A549 (cell line): ENCODE results near the gene NEBL. TPM values are rescaled to one million over a fixed set of nuclear protein-coding genes. Genes with fewer than 3 reads are reported as not detected.

Source experiments
- ATAC-seq, 2 experiments: fragments of 200-7000 bp in 1 of 2; fragments of >200 bp in 1 of 2; cut with Nextera tagmentation in 1 of 2; cut with Tn5 transposase in 1 of 2; 3 replicates each; pipeline versions ENCODE4 v1.8.0 to v1.9.1; 2018 to 2020; ENCODE audit warnings: mild to moderate bottlenecking in 1 of 2, moderate library complexity in 1 of 2
- CTCF ChIA-PET: fragments of 300-600 bp; sonication (Branson Sonifier 250); formaldehyde crosslinking; extraction: SDS; loops from one replicate; lab custom pipeline; 2021; ENCODE audit warnings: antibody characterized with exemption, inconsistent platforms; lab: Yijun Ruan, JAX
- POLR2A ChIA-PET: fragments of 350-600 bp; formaldehyde crosslinking; extraction: SDS; loops from one replicate; lab custom pipeline; 2021; ENCODE audit warnings: antibody characterized with exemption, inconsistent platforms; lab: Yijun Ruan, JAX
- DNase-seq, 2 experiments: peaks; one replicate each; pipeline versions ENCODE4 v3.0.0 to v3.0.0-alpha.2; 2011 to 2016; ENCODE audit warnings: low read depth in 1 of 2, low spot score in 1 of 2
- FAIRE-seq: peaks from 2 replicates; lab custom pipeline; 2011; peaks lifted over from hg19 to GRCh38; lab: Jason Lieb, UNC
- H3K27ac ChIP-seq, 2 experiments: fragments of >200 bp; sonication (Bioruptor Twin); formaldehyde crosslinking; 3 replicates each; pipeline ENCODE4 v1.5.1; 2016 to 2017
- H3K4me1 ChIP-seq: fragments of >200 bp; sonication (Bioruptor Twin); formaldehyde crosslinking; 3 replicates; pipeline ENCODE4 v1.6.1; 2016
- H3K4me2 ChIP-seq: fragments of >200 bp; sonication (Bioruptor Twin); formaldehyde crosslinking; 3 replicates; pipeline ENCODE4 v1.6.1; 2016
- H3K4me3 ChIP-seq: fragments of >200 bp; sonication (Bioruptor Twin); formaldehyde crosslinking; 3 replicates; pipeline ENCODE4 v1.5.1; 2016
- H3K9me3 ChIP-seq: fragments of >200 bp; sonication (Bioruptor Twin); formaldehyde crosslinking; 3 replicates; pipeline ENCODE4 v1.6.1; 2016
- BHLHE40 ChIP-seq: IDR thresholded peaks from 2 replicates; pipeline ENCODE4 v1.6.1; 2012; ENCODE audit warnings: low read depth, low read length, inconsistent platforms
- CBX2 ChIP-seq: fragments of 200-600 bp; sonication (generic); IDR thresholded peaks from 2 replicates; pipeline ENCODE4 v1.6.1; 2016; ENCODE audit warnings: low read depth, mild to moderate bottlenecking, borderline replicate concordance
- CBX8 ChIP-seq: fragments of 200-600 bp; sonication (generic); IDR thresholded peaks from 2 replicates; pipeline ENCODE4 v1.6.1; 2016
- CHD4 ChIP-seq: fragments of 200-600 bp; sonication (generic); IDR thresholded peaks from 2 replicates; pipeline ENCODE4 v1.6.1; 2016; ENCODE audit warnings: antibody characterized with exemption, mild to moderate bottlenecking, borderline replicate concordance
- EHMT2 ChIP-seq: fragments of 200-600 bp; sonication (generic); IDR thresholded peaks from 2 replicates; pipeline ENCODE4 v1.6.1; 2016; ENCODE audit warnings: antibody characterized with exemption, low read depth, mild to moderate bottlenecking, moderate library complexity
- EP300 ChIP-seq, 2 experiments: fragments of >200 bp; sonication (Bioruptor Twin); formaldehyde crosslinking; IDR thresholded peaks; 2 replicates in 1 of 2; 3 replicates in 1 of 2; pipeline ENCODE4 v1.6.1; 2016 to 2017
- FOSL2 ChIP-seq, 2 experiments: fragments of 450-650 bp in 1 of 2; fragments of >200 bp in 1 of 2; sonication (Bioruptor Twin) in 1 of 2; formaldehyde crosslinking; IDR thresholded peaks; 2 replicates each; pipeline versions ENCODE4 v1.5.0 to v1.6.1; 2016 to 2020; ENCODE audit warnings: mild to moderate bottlenecking in 1 of 2, moderate library complexity in 1 of 2
- HEYL ChIP-seq: fragments of 250-450 bp; sonication (Bioruptor Pico); IDR thresholded peaks from 2 replicates; pipeline ENCODE4 v1.8.0; 2021; ENCODE audit warnings: mild to moderate bottlenecking, moderate library complexity
- KDM1A ChIP-seq: fragments of 200-600 bp; sonication (generic); IDR thresholded peaks from 2 replicates; pipeline ENCODE4 v1.6.1; 2016; ENCODE audit warnings: low read depth, mild to moderate bottlenecking
- KDM5A ChIP-seq: fragments of 200-600 bp; sonication (generic); IDR thresholded peaks from 2 replicates; pipeline ENCODE4 v1.6.1; 2016; ENCODE audit warnings: antibody characterized with exemption, mild to moderate bottlenecking
- MAFK ChIP-seq: fragments of 450-650 bp; IDR thresholded peaks from 2 replicates; pipeline ENCODE4 v1.6.1; 2014; ENCODE audit not compliant: partially characterized antibody
- MAZ ChIP-seq: fragments of 150-350 bp; IDR thresholded peaks from 2 replicates; pipeline ENCODE4 v1.6.1; 2014; ENCODE audit warnings: antibody characterized with exemption, low read depth, low read length, borderline replicate concordance
- NPAS2 ChIP-seq: fragments of 250-450 bp; sonication (Bioruptor Pico); IDR thresholded peaks from 2 replicates; pipeline ENCODE4 v1.8.0; 2022; ENCODE audit warnings: mild to moderate bottlenecking, moderate library complexity, borderline replicate concordance
- NR3C1 ChIP-seq: fragments of >200 bp; sonication (Bioruptor Twin); formaldehyde crosslinking; IDR thresholded peaks from 3 replicates; pipeline ENCODE4 v1.6.1; 2017
- PHF8 ChIP-seq: fragments of 200-600 bp; sonication (generic); IDR thresholded peaks from 2 replicates; pipeline ENCODE4 v1.6.1; 2016; ENCODE audit warnings: low read depth, mild to moderate bottlenecking, antibody characterized with exemption, moderate library complexity, borderline replicate concordance
- POLR2A ChIP-seq: IDR thresholded peaks from 2 replicates; pipeline ENCODE4 v1.6.1; 2012; ENCODE audit warnings: mild to moderate bottlenecking, low read length
- RAD21 ChIP-seq, 2 experiments: fragments of >200 bp in 1 of 2; sonication (Bioruptor Twin) in 1 of 2; formaldehyde crosslinking in 1 of 2; IDR thresholded peaks in 1 of 2; conservative IDR thresholded peaks in 1 of 2; 2 replicates in 1 of 2; 3 replicates in 1 of 2; pipeline ENCODE4 v1.6.1; 2012 to 2018; ENCODE audit warnings: inconsistent platforms in 1 of 2
- RFX5 ChIP-seq: fragments of 450-650 bp; IDR thresholded peaks from 2 replicates; pipeline ENCODE4 v1.7.1; 2014; ENCODE audit warnings: antibody characterized with exemption, mild to moderate bottlenecking, moderate library complexity
- SMC3 ChIP-seq: fragments of >200 bp; sonication (Bioruptor Twin); formaldehyde crosslinking; IDR thresholded peaks from 3 replicates; pipeline ENCODE4 v1.6.1; 2018; ENCODE audit warnings: inconsistent platforms
- SREBF2 ChIP-seq: fragments of 450-650 bp; IDR thresholded peaks from 2 replicates; pipeline ENCODE4 v1.6.1; 2014; ENCODE audit warnings: mild to moderate bottlenecking, moderate library complexity
- ZC3H11A ChIP-seq: fragments of 450-650 bp; IDR thresholded peaks from 2 replicates; pipeline ENCODE4 v1.6.1; 2014; ENCODE audit warnings: antibody characterized with exemption, mild to moderate bottlenecking
- ZFP36 ChIP-seq: fragments of 450-650 bp; IDR thresholded peaks from 2 replicates; pipeline ENCODE4 v1.6.1; 2014; ENCODE audit warnings: borderline replicate concordance; ENCODE audit not compliant: partially characterized antibody
- ZSCAN20 ChIP-seq: fragments of 250-450 bp; sonication (Bioruptor Pico); IDR thresholded peaks from 2 replicates; pipeline ENCODE4 v1.8.0; 2022; ENCODE audit warnings: mild to moderate bottlenecking, moderate library complexity
- WGBS: methylation state at CpG from one replicate; pipeline ENCODE4 v1.1.6; 2017; ENCODE audit errors: missing lambda C conversion rate; 5-methylcytosine and 5-hydroxymethylcytosine counted together
- polyA plus RNA-seq, 4 experiments: library from polyadenylated mRNA; depleted of rRNA in 3 of 4; stranded (reverse); fragments of >200 nt; fragmentation: RNase III in 1 of 4; extraction: RNeasy Plus Mini Kit Qiagen cat#74134 plus additional on column Dnase treatment in 1 of 4; gene quantifications; 2 replicates in 3 of 4; 3 replicates in 1 of 4; pipeline ENCODE4 v1.2.3, GENCODE V29; 2011 to 2017
- TF ChIP-seq, protein P1 (sequence below): fragments of 250-450 bp; sonication (Bioruptor Pico); IDR thresholded peaks from 2 replicates; pipeline ENCODE4 v1.5.0; 2020; ENCODE audit warnings: low read depth, mild to moderate bottlenecking, moderate library complexity
- TF ChIP-seq, protein P2 (sequence below): fragments of 200-600 bp; sonication (generic); IDR thresholded peaks from 2 replicates; pipeline ENCODE4 v1.6.1; 2016; ENCODE audit warnings: antibody characterized with exemption, mild to moderate bottlenecking, moderate library complexity

The NEBL gene
- polyA plus RNA-seq, 2 of the 4 experiments (the other 2 are of a cell fraction), result 13.0 to 33.8 TPM

DNA sequence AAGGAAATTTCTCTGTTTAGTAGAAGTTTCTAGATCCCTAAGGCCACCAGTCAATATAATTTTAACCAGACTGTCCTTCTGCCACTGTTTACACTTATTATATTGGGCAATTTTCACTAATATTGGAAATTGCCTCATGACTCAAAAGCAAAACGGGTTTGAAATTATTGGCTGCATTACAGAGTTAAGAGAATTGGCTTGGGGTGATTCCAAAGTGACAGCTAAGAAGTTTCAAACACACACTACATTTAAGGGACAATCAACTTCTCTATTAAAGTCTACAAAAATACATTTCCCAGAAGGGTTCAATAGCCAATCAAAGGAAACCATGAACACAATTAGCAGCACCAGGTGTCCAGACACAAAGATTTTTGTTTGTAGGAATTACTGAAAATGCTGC is 111.9 kb downstream of the NEBL start:
- ChIA-PET POLR2A (no interaction called here), CTCF (interaction anchor here (0.6 kb wide), 1 partner anchor 555 kb away, joined by 3 read pairs; no protein-coding TSS in a partner anchor)
- Histone ChIP-seq H3K4me3 (no peak overlapping the region), H3K9me3 (no peaks in the 10 kb centered on the region), H3K27ac (no peak overlapping the region), H3K4me1 (no peaks in the 10 kb centered on the region), H3K4me2 (no peak overlapping the region)
- FAIRE-seq, result no peak
- DNase-seq, result no peak
- WGBS, result 29% methylated on average over 1 of the region's 1 CpG
- no peak for ATAC-seq
- TF ChIP-seq RFX5, result no peak
- TF ChIP-seq, protein P1, sequence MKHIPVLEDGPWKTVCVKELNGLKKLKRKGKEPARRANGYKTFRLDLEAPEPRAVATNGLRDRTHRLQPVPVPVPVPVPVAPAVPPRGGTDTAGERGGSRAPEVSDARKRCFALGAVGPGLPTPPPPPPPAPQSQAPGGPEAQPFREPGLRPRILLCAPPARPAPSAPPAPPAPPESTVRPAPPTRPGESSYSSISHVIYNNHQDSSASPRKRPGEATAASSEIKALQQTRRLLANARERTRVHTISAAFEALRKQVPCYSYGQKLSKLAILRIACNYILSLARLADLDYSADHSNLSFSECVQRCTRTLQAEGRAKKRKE (CRISPR knock-in tag), result no peak
- no peak for TF ChIP-seq EHMT2
- no peak for TF ChIP-seq RAD21 (conservative IDR thresholded peaks at IDR 0.05 in 1 of 2, IDR thresholded peaks at IDR 0.05 in 1 of 2)
- TF ChIP-seq MAFK, result no peak
- TF ChIP-seq NPAS2 (CRISPR knock-in tag), result no peak
- TF ChIP-seq SREBF2, result no peak
- TF ChIP-seq CBX8, result no peak
- no peak for TF ChIP-seq POLR2A
- TF ChIP-seq EP300 (IDR thresholded peaks at IDR 0.05), result no peak
- no peak for TF ChIP-seq CHD4
- no peak for TF ChIP-seq HEYL (CRISPR knock-in tag)
- no peak for TF ChIP-seq ZSCAN20 (CRISPR knock-in tag)

DNA sequence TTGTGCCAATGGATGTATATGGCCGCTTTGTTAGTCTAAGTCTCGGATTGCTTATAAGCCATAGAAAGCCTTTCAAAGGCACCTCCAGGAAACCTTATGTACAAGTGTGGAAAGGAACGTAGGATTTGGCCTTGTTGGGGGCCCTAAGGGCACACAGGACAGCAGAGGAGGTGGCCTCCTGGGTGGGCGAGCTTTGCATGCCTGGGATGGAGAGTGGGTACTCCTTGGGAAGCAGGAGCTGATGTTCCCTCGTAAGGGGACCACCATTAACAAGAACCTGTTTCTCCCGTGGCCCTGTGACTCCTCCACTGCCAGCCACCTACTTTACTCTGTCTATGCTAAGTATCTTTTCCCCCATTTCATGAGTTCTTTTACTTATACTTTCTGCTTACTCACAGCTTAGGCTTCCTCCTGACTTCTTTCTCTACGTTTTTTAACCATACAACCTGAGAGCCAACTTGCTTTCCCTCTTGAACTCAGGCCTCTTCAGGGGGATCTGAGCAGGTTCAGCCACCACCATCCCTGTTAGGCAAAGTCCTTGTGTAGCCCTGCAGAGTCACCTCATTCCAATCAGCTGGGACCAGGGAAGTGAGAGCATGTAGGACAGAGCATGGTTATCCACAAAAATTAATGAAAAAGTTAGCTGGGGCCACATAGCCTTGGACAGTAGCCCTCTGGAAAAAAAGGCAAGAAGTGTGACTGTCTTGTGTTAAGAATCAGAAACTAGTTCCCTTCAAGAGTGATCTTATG is 118.9 kb downstream of the NEBL start:
- 19% methylated on average over 7 of the region's 7 CpGs for WGBS
- CTCF ChIA-PET, result no interaction called here
- H3K4me2 ChIP-seq, result no peak overlapping the region
- H3K4me3 ChIP-seq, result no peak overlapping the region
- no peaks in the 10 kb centered on the region for H3K9me3 ChIP-seq
- H3K4me1 ChIP-seq, result no peaks in the 10 kb centered on the region
- TF ChIP-seq RFX5, result no peak
- no peak for TF ChIP-seq BHLHE40
- no peak for TF ChIP-seq POLR2A
- no peak for TF ChIP-seq SMC3
- TF ChIP-seq NR3C1, result no peak
- TF ChIP-seq KDM1A, result no peak
- no peak for TF ChIP-seq CBX2
- no peak for TF ChIP-seq ZFP36
- TF ChIP-seq ZC3H11A, result no peak
- no peak for TF ChIP-seq PHF8
- TF ChIP-seq EP300 (IDR thresholded peaks at IDR 0.05), result no peak
- no peak for TF ChIP-seq KDM5A
- no peak for TF ChIP-seq EHMT2
- TF ChIP-seq, protein P2, sequence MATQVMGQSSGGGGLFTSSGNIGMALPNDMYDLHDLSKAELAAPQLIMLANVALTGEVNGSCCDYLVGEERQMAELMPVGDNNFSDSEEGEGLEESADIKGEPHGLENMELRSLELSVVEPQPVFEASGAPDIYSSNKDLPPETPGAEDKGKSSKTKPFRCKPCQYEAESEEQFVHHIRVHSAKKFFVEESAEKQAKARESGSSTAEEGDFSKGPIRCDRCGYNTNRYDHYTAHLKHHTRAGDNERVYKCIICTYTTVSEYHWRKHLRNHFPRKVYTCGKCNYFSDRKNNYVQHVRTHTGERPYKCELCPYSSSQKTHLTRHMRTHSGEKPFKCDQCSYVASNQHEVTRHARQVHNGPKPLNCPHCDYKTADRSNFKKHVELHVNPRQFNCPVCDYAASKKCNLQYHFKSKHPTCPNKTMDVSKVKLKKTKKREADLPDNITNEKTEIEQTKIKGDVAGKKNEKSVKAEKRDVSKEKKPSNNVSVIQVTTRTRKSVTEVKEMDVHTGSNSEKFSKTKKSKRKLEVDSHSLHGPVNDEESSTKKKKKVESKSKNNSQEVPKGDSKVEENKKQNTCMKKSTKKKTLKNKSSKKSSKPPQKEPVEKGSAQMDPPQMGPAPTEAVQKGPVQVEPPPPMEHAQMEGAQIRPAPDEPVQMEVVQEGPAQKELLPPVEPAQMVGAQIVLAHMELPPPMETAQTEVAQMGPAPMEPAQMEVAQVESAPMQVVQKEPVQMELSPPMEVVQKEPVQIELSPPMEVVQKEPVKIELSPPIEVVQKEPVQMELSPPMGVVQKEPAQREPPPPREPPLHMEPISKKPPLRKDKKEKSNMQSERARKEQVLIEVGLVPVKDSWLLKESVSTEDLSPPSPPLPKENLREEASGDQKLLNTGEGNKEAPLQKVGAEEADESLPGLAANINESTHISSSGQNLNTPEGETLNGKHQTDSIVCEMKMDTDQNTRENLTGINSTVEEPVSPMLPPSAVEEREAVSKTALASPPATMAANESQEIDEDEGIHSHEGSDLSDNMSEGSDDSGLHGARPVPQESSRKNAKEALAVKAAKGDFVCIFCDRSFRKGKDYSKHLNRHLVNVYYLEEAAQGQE, result no peak
- TF ChIP-seq MAZ, result no peak
- TF ChIP-seq FOSL2 (IDR thresholded peaks at IDR 0.05), result no peak
- no peak for TF ChIP-seq FOSL2 (CRISPR knock-in tag; IDR thresholded peaks at IDR 0.05)
- POLR2A ChIA-PET, result no interaction called here
- ATAC-seq (no peak), FAIRE-seq (no peak), DNase-seq (no peak)
- no peak overlapping the region for H3K27ac ChIP-seq
